HepG2 (cell line): ENCODE data around the gene CSK. TPM values are rescaled to one million over a fixed set of nuclear protein-coding genes. Genes with fewer than 3 reads are reported as not detected.

ENCODE experiments used
- ARID2 ChIP-seq: sonication (generic); formaldehyde crosslinking; IDR thresholded peaks from 2 replicates; pipeline ENCODE4 v1.8.1; 2022; ENCODE audit warnings: mild to moderate bottlenecking, missing genetic modification reagents, borderline replicate concordance
- ATM ChIP-seq: fragments of 450-650 bp; IDR thresholded peaks from 2 replicates; pipeline ENCODE4 v1.7.1; 2017; ENCODE audit warnings: mild to moderate bottlenecking, borderline replicate concordance
- IKZF1 ChIP-seq: fragments of 450-650 bp; IDR thresholded peaks from 2 replicates; pipeline ENCODE4 v1.7.1; 2016
- KAT7 ChIP-seq: IDR thresholded peaks from 2 replicates; pipeline ENCODE4 v1.6.1; 2018; ENCODE audit warnings: borderline replicate concordance, missing compliant biosample characterization
- MED8 ChIP-seq: sonication (generic); formaldehyde crosslinking; IDR thresholded peaks from 2 replicates; pipeline ENCODE4 v1.8.1; 2023; ENCODE audit warnings: mild to moderate bottlenecking, missing genetic modification reagents; ENCODE audit not compliant: insufficient replicate concordance
- PCBP2 ChIP-seq: fragments of 200-400 bp; formaldehyde crosslinking; optimal IDR thresholded peaks from 2 replicates; pipeline ENCODE3; 2018; ENCODE audit warnings: low read length, low read depth; ENCODE audit not compliant: poor library complexity, severe bottlenecking
- SETDB1 ChIP-seq: sonication (generic); formaldehyde crosslinking; IDR thresholded peaks from 2 replicates; pipeline ENCODE4 v1.5.1; 2020; ENCODE audit warnings: missing genetic modification reagents, mild to moderate bottlenecking, borderline replicate concordance
- SNAPC2 ChIP-seq: sonication (generic); formaldehyde crosslinking; IDR thresholded peaks from 2 replicates; pipeline ENCODE4 v1.8.1; 2022; ENCODE audit warnings: mild to moderate bottlenecking, missing genetic modification reagents
- SRF ChIP-seq: IDR thresholded peaks from 2 replicates; pipeline ENCODE4 v1.6.1; 2011; ENCODE audit warnings: mild to moderate bottlenecking, low read depth, low read length, moderate library complexity
- SRY ChIP-seq: sonication (generic); formaldehyde crosslinking; IDR thresholded peaks from 2 replicates; pipeline ENCODE4 v1.8.0; 2022; ENCODE audit warnings: mild to moderate bottlenecking, missing genetic modification reagents
- STAG1 ChIP-seq: sonication (generic); formaldehyde crosslinking; IDR thresholded peaks from 2 replicates; pipeline ENCODE4 v1.4.0; 2020; ENCODE audit warnings: missing genetic modification reagents
- STAT5B ChIP-seq: sonication (generic); formaldehyde crosslinking; IDR thresholded peaks from 2 replicates; pipeline ENCODE4 v1.4.0; 2020; ENCODE audit warnings: missing genetic modification reagents
- SYNCRIP ChIP-seq: fragments of 200-400 bp; formaldehyde crosslinking; IDR thresholded peaks from 2 replicates; pipeline ENCODE4 v1.6.1; 2018; ENCODE audit warnings: mild to moderate bottlenecking, low read depth, low read length; ENCODE audit not compliant: insufficient read depth
- TEAD2 ChIP-seq: sonication (generic); formaldehyde crosslinking; IDR thresholded peaks from 2 replicates; pipeline ENCODE4 v1.9.0; 2021; ENCODE audit warnings: missing genetic modification reagents
- TMF1 ChIP-seq: sonication (generic); formaldehyde crosslinking; IDR thresholded peaks from 2 replicates; pipeline ENCODE4 v1.8.1; 2022; ENCODE audit warnings: low read depth, missing genetic modification reagents
- TP53 ChIP-seq: sonication (generic); formaldehyde crosslinking; conservative IDR thresholded peaks from 2 replicates; pipeline ENCODE4 v1.4.0; 2020; ENCODE audit warnings: missing genetic modification reagents
- ZBTB46 ChIP-seq: sonication (generic); formaldehyde crosslinking; IDR thresholded peaks from 2 replicates; pipeline ENCODE4 v1.4.0; 2020; ENCODE audit warnings: mild to moderate bottlenecking, missing genetic modification reagents, borderline replicate concordance
- ZIK1 ChIP-seq: sonication (generic); formaldehyde crosslinking; IDR thresholded peaks from 2 replicates; pipeline ENCODE4 v1.5.0; 2020; ENCODE audit warnings: mild to moderate bottlenecking, low read depth, missing genetic modification reagents, borderline replicate concordance
- ZNF263 ChIP-seq: sonication (generic); formaldehyde crosslinking; IDR thresholded peaks from 2 replicates; pipeline ENCODE4 v1.4.0; 2020; ENCODE audit warnings: missing genetic modification reagents
- ZNF446 ChIP-seq: sonication (generic); formaldehyde crosslinking; IDR thresholded peaks from 2 replicates; pipeline ENCODE4 v1.5.0; 2020; ENCODE audit warnings: mild to moderate bottlenecking, missing genetic modification reagents
- ZNF660 ChIP-seq: sonication (generic); formaldehyde crosslinking; IDR thresholded peaks from 2 replicates; pipeline ENCODE4 v1.5.1; 2020; ENCODE audit warnings: mild to moderate bottlenecking, low read depth, missing genetic modification reagents, borderline replicate concordance
- ZNF687 ChIP-seq: sonication (generic); formaldehyde crosslinking; IDR thresholded peaks from 2 replicates; pipeline ENCODE4 v1.5.1; 2020; ENCODE audit warnings: mild to moderate bottlenecking, missing genetic modification reagents, moderate library complexity
- polyA plus RNA-seq, 8 experiments: library from polyadenylated mRNA; depleted of rRNA in 3 of 8; stranded (reverse) in 7 of 8; unstranded in 1 of 8; fragments of >200 nt; fragmentation: Illumina TruSeq in 4 of 8; extraction: Trizol in 4 of 8; gene quantifications; 2 replicates each; pipeline versions ENCODE4 v1.2.1 to v1.2.3, GENCODE V29; 2011 to 2016; ENCODE audit warnings: low read depth in 4 of 8, missing spikeins in 1 of 8, mixed read lengths in 1 of 8; ENCODE audit not compliant: insufficient read depth in 1 of 8
- total RNA-seq, 5 experiments: library from RNA; depleted of rRNA; stranded (reverse); fragments of >200 nt; fragmentation: Illumina TruSeq; extraction: Trizol; gene quantifications; 2 replicates each; pipeline ENCODE4 v1.2.3, GENCODE V29; 2016; ENCODE audit warnings: low read depth in 1 of 5
- TF ChIP-seq, protein P1 (sequence below): sonication (generic); formaldehyde crosslinking; IDR thresholded peaks from 2 replicates; pipeline ENCODE4 v1.5.0; 2020; ENCODE audit warnings: mild to moderate bottlenecking, missing genetic modification reagents, moderate library complexity

CSK gene
- total and polyA plus RNA-seq, 2 of the 13 experiments (the other 11 are each of a cell fraction or from before 2014, with no cell fraction given) = 12.5 to 21.3 TPM

- 0 out of 2 replicates have a peak, but pooled peaks have one; percentile 69 for TF ChIP-seq ZBTB46
- TF ChIP-seq SYNCRIP = no peak
- TF ChIP-seq ZNF446 (CRISPR knock-in tag) = no peak
- peak; percentile 63 for TF ChIP-seq STAG1 (CRISPR knock-in tag)
- TF ChIP-seq TMF1 (CRISPR knock-in tag) = no peak
- no peak for TF ChIP-seq KAT7 (CRISPR knock-in tag)
- no peak for TF ChIP-seq ATM
- TF ChIP-seq, protein P1, sequence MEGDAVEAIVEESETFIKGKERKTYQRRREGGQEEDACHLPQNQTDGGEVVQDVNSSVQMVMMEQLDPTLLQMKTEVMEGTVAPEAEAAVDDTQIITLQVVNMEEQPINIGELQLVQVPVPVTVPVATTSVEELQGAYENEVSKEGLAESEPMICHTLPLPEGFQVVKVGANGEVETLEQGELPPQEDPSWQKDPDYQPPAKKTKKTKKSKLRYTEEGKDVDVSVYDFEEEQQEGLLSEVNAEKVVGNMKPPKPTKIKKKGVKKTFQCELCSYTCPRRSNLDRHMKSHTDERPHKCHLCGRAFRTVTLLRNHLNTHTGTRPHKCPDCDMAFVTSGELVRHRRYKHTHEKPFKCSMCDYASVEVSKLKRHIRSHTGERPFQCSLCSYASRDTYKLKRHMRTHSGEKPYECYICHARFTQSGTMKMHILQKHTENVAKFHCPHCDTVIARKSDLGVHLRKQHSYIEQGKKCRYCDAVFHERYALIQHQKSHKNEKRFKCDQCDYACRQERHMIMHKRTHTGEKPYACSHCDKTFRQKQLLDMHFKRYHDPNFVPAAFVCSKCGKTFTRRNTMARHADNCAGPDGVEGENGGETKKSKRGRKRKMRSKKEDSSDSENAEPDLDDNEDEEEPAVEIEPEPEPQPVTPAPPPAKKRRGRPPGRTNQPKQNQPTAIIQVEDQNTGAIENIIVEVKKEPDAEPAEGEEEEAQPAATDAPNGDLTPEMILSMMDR (CRISPR knock-in tag) = peak; percentile 82
- TF ChIP-seq SNAPC2 = no peak
- no peak for TF ChIP-seq ZNF660 (CRISPR knock-in tag)
- TF ChIP-seq TEAD2 = no peak
- peak; percentile 41 for TF ChIP-seq ZNF687 (CRISPR knock-in tag)
- no peak for TF ChIP-seq MED8 (CRISPR knock-in tag)
- TF ChIP-seq PCBP2 = no peak
- TF ChIP-seq SRY (CRISPR knock-in tag) = no peak
- TF ChIP-seq ARID2 (CRISPR knock-in tag) = no peak
- no peak for TF ChIP-seq STAT5B (CRISPR knock-in tag)
- no peak for TF ChIP-seq TP53 (CRISPR knock-in tag)
- TF ChIP-seq IKZF1 = no peak
- no peak for TF ChIP-seq SETDB1
- peak; percentile 67; the same call in 1 of the 2 replicates for TF ChIP-seq ZNF263
- TF ChIP-seq SRF = no peak
- no peak for TF ChIP-seq ZIK1 (CRISPR knock-in tag)
Measured at GRCh38 chr15:74817370-74817737, 35.5 kb downstream of the CSK start (continued).
